Fibroblast of lung (primary cell): ENCODE data around the gene SCUBE3.

ENCODE experiments used
- CTCF ChIP-seq, 2 donors: IDR thresholded peaks in 1 of 2; conservative IDR thresholded peaks in 1 of 2; 1 replicate in 1 of 2; 2 replicates in 1 of 2; pipeline ENCODE4 v1.5.1; 2011 to 2012; ENCODE audit warnings: low read length in 2 of 2, control low read depth in 1 of 2, inconsistent platforms in 1 of 2, low read depth in 1 of 2, mild to moderate bottlenecking in 1 of 2
- EZH2 ChIP-seq: IDR thresholded peaks from 2 replicates; pipeline ENCODE4 v1.5.1; 2012; ENCODE audit warnings: low read length, control low read depth, mild to moderate bottlenecking; ENCODE audit errors: missing control alignments

- TF ChIP-seq CTCF (conservative IDR thresholded peaks at IDR 0.05 in 1 of 2, IDR thresholded peaks at IDR 0.05 in 1 of 2; ENCODE audit: low read depth in 1 of 2, low read length in 2 of 2): no peak
- TF ChIP-seq EZH2: no peak
Observed at GRCh38 chr6:35228481-35228880, 14.7 kb downstream of the SCUBE3 start.
